ENCODE measurements around the gene BRCA1. TPM values are rescaled to one million over a fixed set of nuclear protein-coding genes. Genes with fewer than 3 reads are reported as not detected.
"Not testable (repeated sequence)": the region's sequence is repeated elsewhere in the genome, so short reads cannot be mapped to it uniquely, and the experiment has no call there.

Gene BRCA1
- total RNA-seq, 4 donors from 2014 or later, result 4.5 to 7.6 (median 5.8) TPM

- TF ChIP-seq CTCF (IDR thresholded peaks at IDR 0.05), result no peak
- TF ChIP-seq POLR2A (IDR thresholded peaks at IDR 0.05), result no peak
- intact Hi-C loops (cut with DNase I; ENCODE audit: low total_unique reads), result no loop called here
- 59 to 71% methylated on average over 15 of the region's 15 CpGs for WGBS, 2 donors
- H3K4me3 ChIP-seq (ENCODE audit: low read depth, poor library complexity, severe bottlenecking), result no peak overlapping the region
- no peak for DNase-seq (ENCODE audit: low spot score in 2 of 2)
These were observed 113.3 kb downstream of the BRCA1 start for GRCh38 chr17:43011728-43012472.

DNA sequence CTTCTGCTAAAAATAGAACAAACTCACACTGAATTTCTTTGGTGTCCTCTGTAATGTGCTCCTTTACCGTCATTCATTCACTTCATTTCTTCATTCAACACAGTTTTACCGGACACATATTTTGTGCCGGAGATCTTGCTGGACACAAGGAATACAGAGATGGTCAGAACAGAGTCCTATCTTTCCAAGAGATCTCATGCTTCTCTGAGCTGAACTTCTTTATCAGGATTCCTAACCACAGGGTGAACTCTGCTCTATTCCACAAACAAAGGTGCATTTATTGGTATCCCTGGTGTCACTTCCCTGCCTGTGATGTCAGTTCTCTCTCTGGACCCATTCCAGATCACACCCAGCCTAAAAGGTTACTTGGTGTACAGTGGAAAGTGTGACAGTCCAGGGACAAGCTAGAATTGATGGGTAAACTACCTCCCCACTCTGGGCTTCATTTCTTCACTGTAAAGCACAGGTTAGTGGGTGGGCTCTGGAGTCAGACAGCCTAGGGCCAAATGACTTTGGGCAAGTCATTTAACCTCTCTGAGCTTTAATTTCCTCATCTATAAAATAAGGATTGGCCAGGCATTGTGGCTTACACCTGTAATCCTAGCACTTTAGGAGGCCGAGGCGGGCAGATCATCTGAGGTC is 114.4 kb downstream of the BRCA1 start:
- intact Hi-C loops (cut with DNase I; ENCODE audit: low total_unique reads), result no loop called here
- TF ChIP-seq CTCF (IDR thresholded peaks at IDR 0.05) (no peak), POLR2A (IDR thresholded peaks at IDR 0.05) (no peak)
- no peak for DNase-seq (ENCODE audit: low spot score in 2 of 2)
- no peak overlapping the region for H3K4me3 ChIP-seq (ENCODE audit: low read depth, poor library complexity, severe bottlenecking)
- WGBS, 2 donors, result 91 to 92% methylated on average over 5 of the region's 5 CpGs

DNA sequence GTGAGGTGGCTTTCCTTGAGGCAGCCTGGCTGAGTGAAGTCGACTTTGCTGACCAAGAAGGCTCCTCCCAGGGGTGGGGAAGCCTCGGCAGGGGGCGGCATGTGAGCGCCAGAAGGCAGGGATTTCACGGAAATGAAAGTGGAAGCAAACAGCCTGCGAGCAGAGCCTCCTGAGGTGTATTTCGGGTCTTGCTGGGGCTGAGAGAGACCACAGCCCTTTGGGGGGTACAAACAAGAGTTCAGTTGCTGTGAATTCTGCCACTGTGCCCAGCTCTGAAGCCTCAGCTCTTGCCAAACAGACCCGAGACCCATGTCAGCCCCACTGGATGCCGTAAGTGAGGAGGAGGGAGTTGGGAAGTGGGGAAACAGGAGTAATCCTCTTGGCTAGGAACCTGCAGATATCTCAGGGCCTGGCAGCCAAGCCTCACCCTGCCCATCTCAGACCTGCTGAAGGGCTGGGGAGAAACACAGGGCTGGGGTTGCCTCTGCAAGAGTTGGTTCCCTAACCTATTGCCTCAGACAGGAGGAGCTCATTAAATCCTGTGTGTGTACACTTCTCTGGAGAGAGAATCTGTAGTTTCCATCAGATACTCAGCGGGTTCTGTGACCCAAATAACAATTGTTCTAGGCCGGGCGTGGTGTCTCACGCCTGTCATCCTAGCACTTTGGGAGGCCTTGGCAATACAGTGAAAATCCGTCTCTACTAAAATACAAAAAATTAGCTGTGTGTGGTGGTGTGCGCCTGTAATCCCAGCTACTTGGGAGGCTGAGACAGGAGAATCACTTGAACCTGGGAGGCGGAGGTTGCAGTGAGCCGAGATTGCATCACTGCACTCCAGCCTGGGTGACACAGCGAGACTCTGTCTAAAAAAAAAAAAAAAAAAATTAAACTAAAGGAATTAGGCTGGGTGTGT is 118.3 kb downstream of the BRCA1 start, which contains the start of gene IFI35:
Gene IFI35 (plus strand): TSS at position 146 of the 913 bp plus-strand sequence. CDS start 164 bp downstream, at position 310.
- peak within 1 kb of the TSS; percentile 13 for H3K4me3 ChIP-seq (ENCODE audit: low read depth, poor library complexity, severe bottlenecking)
- TF ChIP-seq CTCF (IDR thresholded peaks at IDR 0.05), result no peak
- no peak for TF ChIP-seq POLR2A (IDR thresholded peaks at IDR 0.05)
- intact Hi-C loops (cut with DNase I; ENCODE audit: low total_unique reads), result no loop called here
- DNase-seq (ENCODE audit: low spot score in 2 of 2), result peak; percentile 86 to 98
- WGBS, 2 donors, result 22 to 27% methylated on average over 18 of the region's 18 CpGs

- TF ChIP-seq POLR2A (IDR thresholded peaks at IDR 0.05) (no peak), CTCF (IDR thresholded peaks at IDR 0.05) (no peak)
- no peak overlapping the region for H3K4me3 ChIP-seq (ENCODE audit: low read depth, poor library complexity, severe bottlenecking)
- intact Hi-C loops (cut with DNase I; ENCODE audit: low total_unique reads), result no loop called here
- DNase-seq (ENCODE audit: low spot score in 2 of 2), result no peak
- 68 to 70% methylated on average over 5 of the region's 5 CpGs for WGBS, 2 donors
These were observed 121.5 kb downstream of the BRCA1 start for GRCh38 chr17:43003542-43004172.

DNA sequence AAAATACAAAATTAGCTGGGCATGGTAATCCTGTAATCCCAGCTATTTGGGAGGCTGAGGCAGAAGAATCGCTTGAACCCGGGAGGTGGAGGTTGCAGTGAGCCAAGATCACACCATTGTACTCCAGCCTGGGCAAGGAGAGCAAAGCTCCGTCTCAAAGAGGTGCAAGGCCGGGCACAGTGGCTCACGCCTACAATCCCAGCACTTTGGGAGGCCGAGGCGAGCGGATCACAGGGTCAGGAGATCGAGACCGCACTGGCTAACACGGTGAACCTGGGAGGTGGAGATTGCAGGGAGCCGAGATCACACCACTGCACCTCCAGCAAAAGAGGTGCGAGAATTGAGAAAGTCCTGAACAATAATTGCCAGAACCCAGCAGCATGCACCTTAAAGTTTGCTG is 124.3 kb downstream of the BRCA1 start:
- DNase-seq (ENCODE audit: low spot score in 2 of 2); intact Hi-C loops (cut with DNase I; ENCODE audit: low total_unique reads); H3K4me3 ChIP-seq (ENCODE audit: low read depth, poor library complexity, severe bottlenecking): not testable (repeated sequence)
- 94 to 95% methylated on average over 13 of the region's 13 CpGs for WGBS, 2 donors

Data from lower leg skin (tissue), 4 donors.